Neural cell (in vitro differentiated cells): ENCODE data around the gene CDRT4. TPM values are rescaled to one million over a fixed set of nuclear protein-coding genes. Genes with fewer than 3 reads are reported as not detected.

Source experiments
- H2AFZ ChIP-seq: fragments of 200-600, 300-800 bp; sonication (generic), shearing (Covaris generic); 2 replicates; pipeline ENCODE4 v1.6.0; 2014; ENCODE audit warnings: low read depth, mild to moderate bottlenecking, antibody characterized with exemption, low read length, moderate library complexity
- H3F3A ChIP-seq: fragments of 200-600 bp; shearing (Covaris generic); 2 replicates; pipeline ENCODE4 v1.6.1; 2016; ENCODE audit warnings: mild to moderate bottlenecking, moderate library complexity, mixed read lengths, antibody characterized with exemption, low read length; ENCODE audit not compliant: insufficient read depth, poor library complexity, severe bottlenecking
- H3K27ac ChIP-seq: fragments of 200-600, 300-800 bp; sonication (generic), shearing (Covaris generic); 2 replicates; pipeline ENCODE4 v1.5.1; 2014; ENCODE audit warnings: mild to moderate bottlenecking, low read length, moderate library complexity
- H3K27me3 ChIP-seq: fragments of 300-800, 200-600 bp; sonication (generic), shearing (Covaris generic); 2 replicates; pipeline ENCODE4 v1.6.0; 2014; ENCODE audit warnings: mild to moderate bottlenecking, low read depth, low read length, moderate library complexity; ENCODE audit not compliant: insufficient read depth
- H3K36me3 ChIP-seq: fragments of 300-800, 200-600 bp; sonication (generic), shearing (Covaris generic); 2 replicates; pipeline ENCODE4 v1.5.1; 2014; ENCODE audit warnings: mild to moderate bottlenecking, antibody characterized with exemption, low read length, moderate library complexity; ENCODE audit not compliant: insufficient read depth
- H3K4me2 ChIP-seq: fragments of 300-800, 200-600 bp; sonication (generic), shearing (Covaris generic); 2 replicates; pipeline ENCODE4 v1.6.0; 2014; ENCODE audit warnings: mild to moderate bottlenecking, low read length
- H3K4me3 ChIP-seq: fragments of 300-800, 200-600 bp; sonication (generic), shearing (Covaris generic); 2 replicates; pipeline ENCODE4 v1.5.1; 2014; ENCODE audit warnings: mild to moderate bottlenecking, low read length, moderate library complexity
- H3K79me2 ChIP-seq: fragments of 200-600 bp; shearing (Covaris generic); replicated peaks from 2 replicates; pipeline ENCODE4 v1.6.0; 2014; ENCODE audit warnings: mild to moderate bottlenecking, low read length, moderate library complexity; ENCODE audit not compliant: insufficient read depth
- H3K9ac ChIP-seq: fragments of 300-800, 200-600 bp; sonication (generic), shearing (Covaris generic); 2 replicates; pipeline ENCODE4 v1.6.1; 2016; ENCODE audit warnings: mild to moderate bottlenecking, low read length, mixed read lengths
- H3K9me2 ChIP-seq: fragments of 200-600 bp; shearing (Covaris generic); 2 replicates; pipeline ENCODE4 v1.6.1; 2016; ENCODE audit warnings: mild to moderate bottlenecking, low read length, mixed read lengths; ENCODE audit not compliant: insufficient read depth
- H3K9me3 ChIP-seq: fragments of 200-600, 300-800 bp; sonication (generic), shearing (Covaris generic); 2 replicates; pipeline ENCODE4 v1.6.1; 2016; ENCODE audit warnings: mild to moderate bottlenecking, mixed run types, low read length, moderate library complexity, mixed read lengths
- H4K20me1 ChIP-seq: fragments of 200-600 bp; shearing (Covaris generic); 2 replicates; pipeline ENCODE4 v1.6.1; 2016; ENCODE audit warnings: mild to moderate bottlenecking, mixed run types; ENCODE audit not compliant: insufficient read depth
- EP300 ChIP-seq: fragments of 450-650 bp; conservative IDR thresholded peaks from 2 replicates; pipeline ENCODE4 v1.6.1; 2014; ENCODE audit warnings: antibody characterized with exemption, mild to moderate bottlenecking, moderate library complexity; ENCODE audit not compliant: poor library complexity, severe bottlenecking
- EZH2 ChIP-seq: fragments of 200-600, 300-800 bp; shearing (Covaris generic), sonication (generic); IDR thresholded peaks from 2 replicates; pipeline ENCODE4 v1.6.1; 2014; ENCODE audit warnings: antibody characterized with exemption, low read length, borderline replicate concordance, mild to moderate bottlenecking; ENCODE audit not compliant: insufficient read depth, poor library complexity, severe bottlenecking
- MXI1 ChIP-seq: fragments of 450-650 bp; conservative IDR thresholded peaks from 2 replicates; pipeline ENCODE4 v1.6.1; 2014; ENCODE audit warnings: antibody characterized with exemption, mild to moderate bottlenecking; ENCODE audit not compliant: poor library complexity, severe bottlenecking
- POLR2AphosphoS5 ChIP-seq: IDR thresholded peaks from 2 replicates; pipeline ENCODE4 v1.6.1; 2012
- RAD21 ChIP-seq: fragments of 450-650 bp; conservative IDR thresholded peaks from 2 replicates; pipeline ENCODE4 v1.6.1; 2014; ENCODE audit warnings: antibody characterized with exemption, mild to moderate bottlenecking, moderate library complexity
- SMC3 ChIP-seq: fragments of 450-650 bp; conservative IDR thresholded peaks from 2 replicates; pipeline ENCODE4 v1.6.1; 2014; ENCODE audit warnings: antibody characterized with exemption, mild to moderate bottlenecking, moderate library complexity; ENCODE audit not compliant: poor library complexity
- TAF1 ChIP-seq: IDR thresholded peaks from 2 replicates; pipeline ENCODE4 v1.6.1; 2012; ENCODE audit warnings: low read depth
- polyA plus RNA-seq: library from polyadenylated mRNA; depleted of rRNA; stranded (reverse); fragments of >200 nt; gene quantifications from 2 replicates; pipeline ENCODE4 v1.2.3, GENCODE V29; 2014
- TF ChIP-seq, protein P1 (sequence below): IDR thresholded peaks from 2 replicates; pipeline ENCODE4 v1.6.1; 2012; ENCODE audit warnings: borderline replicate concordance
- TF ChIP-seq, protein P2 (sequence below): fragments of 450-650 bp; IDR thresholded peaks from 2 replicates; pipeline ENCODE4 v1.5.1; 2014; ENCODE audit warnings: antibody characterized with exemption, mild to moderate bottlenecking, moderate library complexity; ENCODE audit not compliant: poor library complexity, severe bottlenecking

Gene CDRT4
- polyA plus RNA-seq, 1 donor from 2014 or later = 22.5 TPM

DNA sequence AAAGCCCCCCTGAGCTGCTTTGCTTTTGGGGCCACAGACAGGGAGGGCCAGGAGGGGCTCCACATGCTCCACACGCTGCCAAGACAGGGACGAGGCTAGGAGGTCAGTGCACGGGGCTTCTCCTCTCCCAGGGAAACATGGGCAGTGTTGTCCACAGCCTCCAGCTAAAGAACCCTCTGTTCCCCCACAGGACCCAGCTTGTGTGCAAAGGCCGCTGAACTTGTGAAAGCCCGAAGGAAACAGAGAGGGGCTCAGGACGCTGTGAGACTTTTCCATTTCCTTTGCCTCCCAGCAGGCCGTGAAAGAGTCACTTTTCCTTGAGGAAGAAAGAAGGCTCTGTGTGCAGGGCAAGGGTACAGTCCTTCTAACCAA lies 9.7 kb downstream of the CDRT4 start:
- H3K4me2 ChIP-seq = no peak overlapping the region
- H2AFZ ChIP-seq = no peak overlapping the region

DNA sequence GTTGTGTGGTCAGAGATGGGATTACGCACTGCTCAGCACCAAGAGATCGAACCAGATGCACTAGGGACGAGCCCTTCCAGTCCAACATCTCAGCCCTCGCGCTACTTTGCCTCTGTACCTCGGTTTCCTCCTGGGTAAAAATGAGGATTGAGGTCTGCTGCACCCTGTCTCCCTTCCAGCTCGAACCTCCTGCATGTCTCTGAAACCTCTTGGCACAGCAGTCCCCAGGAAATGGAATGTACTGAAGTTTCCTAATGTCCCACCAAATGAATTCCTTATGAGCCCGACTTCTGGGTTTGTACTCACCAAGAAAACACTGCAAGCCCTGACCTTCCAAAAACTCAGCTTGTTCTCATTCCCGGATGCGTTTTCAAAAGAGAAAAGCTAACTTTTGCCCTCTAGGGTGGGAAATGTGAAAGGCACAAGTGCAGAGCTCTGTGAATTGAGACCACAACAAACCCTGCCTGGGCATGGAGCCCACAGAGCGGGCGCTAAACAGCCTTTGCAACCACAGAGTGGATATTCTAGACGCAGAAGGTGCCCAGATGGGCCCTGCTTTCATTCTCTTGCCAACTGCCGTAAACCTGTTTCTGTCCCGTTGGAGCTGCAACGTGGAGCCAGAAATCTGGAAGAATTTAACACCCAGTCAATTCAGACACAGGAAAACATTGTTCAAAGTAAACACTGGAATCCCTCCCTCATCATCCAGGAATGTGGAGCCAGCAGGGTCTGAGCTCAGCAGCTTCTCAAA lies 10.3 kb downstream of the CDRT4 start:
- H3K27ac ChIP-seq = no peak overlapping the region
- H3K9ac ChIP-seq = no peak overlapping the region
- TF ChIP-seq, protein P1, sequence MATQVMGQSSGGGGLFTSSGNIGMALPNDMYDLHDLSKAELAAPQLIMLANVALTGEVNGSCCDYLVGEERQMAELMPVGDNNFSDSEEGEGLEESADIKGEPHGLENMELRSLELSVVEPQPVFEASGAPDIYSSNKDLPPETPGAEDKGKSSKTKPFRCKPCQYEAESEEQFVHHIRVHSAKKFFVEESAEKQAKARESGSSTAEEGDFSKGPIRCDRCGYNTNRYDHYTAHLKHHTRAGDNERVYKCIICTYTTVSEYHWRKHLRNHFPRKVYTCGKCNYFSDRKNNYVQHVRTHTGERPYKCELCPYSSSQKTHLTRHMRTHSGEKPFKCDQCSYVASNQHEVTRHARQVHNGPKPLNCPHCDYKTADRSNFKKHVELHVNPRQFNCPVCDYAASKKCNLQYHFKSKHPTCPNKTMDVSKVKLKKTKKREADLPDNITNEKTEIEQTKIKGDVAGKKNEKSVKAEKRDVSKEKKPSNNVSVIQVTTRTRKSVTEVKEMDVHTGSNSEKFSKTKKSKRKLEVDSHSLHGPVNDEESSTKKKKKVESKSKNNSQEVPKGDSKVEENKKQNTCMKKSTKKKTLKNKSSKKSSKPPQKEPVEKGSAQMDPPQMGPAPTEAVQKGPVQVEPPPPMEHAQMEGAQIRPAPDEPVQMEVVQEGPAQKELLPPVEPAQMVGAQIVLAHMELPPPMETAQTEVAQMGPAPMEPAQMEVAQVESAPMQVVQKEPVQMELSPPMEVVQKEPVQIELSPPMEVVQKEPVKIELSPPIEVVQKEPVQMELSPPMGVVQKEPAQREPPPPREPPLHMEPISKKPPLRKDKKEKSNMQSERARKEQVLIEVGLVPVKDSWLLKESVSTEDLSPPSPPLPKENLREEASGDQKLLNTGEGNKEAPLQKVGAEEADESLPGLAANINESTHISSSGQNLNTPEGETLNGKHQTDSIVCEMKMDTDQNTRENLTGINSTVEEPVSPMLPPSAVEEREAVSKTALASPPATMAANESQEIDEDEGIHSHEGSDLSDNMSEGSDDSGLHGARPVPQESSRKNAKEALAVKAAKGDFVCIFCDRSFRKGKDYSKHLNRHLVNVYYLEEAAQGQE = no peak
- TF ChIP-seq TAF1 = no peak
- TF ChIP-seq, protein P2, sequence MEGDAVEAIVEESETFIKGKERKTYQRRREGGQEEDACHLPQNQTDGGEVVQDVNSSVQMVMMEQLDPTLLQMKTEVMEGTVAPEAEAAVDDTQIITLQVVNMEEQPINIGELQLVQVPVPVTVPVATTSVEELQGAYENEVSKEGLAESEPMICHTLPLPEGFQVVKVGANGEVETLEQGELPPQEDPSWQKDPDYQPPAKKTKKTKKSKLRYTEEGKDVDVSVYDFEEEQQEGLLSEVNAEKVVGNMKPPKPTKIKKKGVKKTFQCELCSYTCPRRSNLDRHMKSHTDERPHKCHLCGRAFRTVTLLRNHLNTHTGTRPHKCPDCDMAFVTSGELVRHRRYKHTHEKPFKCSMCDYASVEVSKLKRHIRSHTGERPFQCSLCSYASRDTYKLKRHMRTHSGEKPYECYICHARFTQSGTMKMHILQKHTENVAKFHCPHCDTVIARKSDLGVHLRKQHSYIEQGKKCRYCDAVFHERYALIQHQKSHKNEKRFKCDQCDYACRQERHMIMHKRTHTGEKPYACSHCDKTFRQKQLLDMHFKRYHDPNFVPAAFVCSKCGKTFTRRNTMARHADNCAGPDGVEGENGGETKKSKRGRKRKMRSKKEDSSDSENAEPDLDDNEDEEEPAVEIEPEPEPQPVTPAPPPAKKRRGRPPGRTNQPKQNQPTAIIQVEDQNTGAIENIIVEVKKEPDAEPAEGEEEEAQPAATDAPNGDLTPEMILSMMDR = no peak
- no peak for TF ChIP-seq RAD21
- no peak for TF ChIP-seq MXI1
- no peak for TF ChIP-seq SMC3
- no peak for TF ChIP-seq EP300
- TF ChIP-seq EZH2 = no peak
- H3K9me3 ChIP-seq = no peaks in the 10 kb centered on the region
- H3K36me3 ChIP-seq = peaks cover 6% of the 10 kb centered on the region
- H3K79me2 ChIP-seq = no peaks in the 10 kb centered on the region
- H4K20me1 ChIP-seq = no peaks in the 10 kb centered on the region
- H2AFZ ChIP-seq = no peak overlapping the region
- H3K27me3 ChIP-seq = no peaks in the 10 kb centered on the region
- H3K4me3 ChIP-seq = no peak overlapping the region
- no peaks in the 10 kb centered on the region for H3K9me2 ChIP-seq
- H3F3A ChIP-seq = no peaks in the 10 kb centered on the region
- no peak overlapping the region for H3K4me2 ChIP-seq

More for the DNA sequence above, 9.7 kb downstream of the CDRT4 start:
- H3F3A ChIP-seq = no peaks in the 10 kb centered on the region
- no peak overlapping the region for H3K27ac ChIP-seq
- no peak overlapping the region for H3K9ac ChIP-seq
- no peak overlapping the region for H3K4me3 ChIP-seq
- no peaks in the 10 kb centered on the region for H4K20me1 ChIP-seq
- TF ChIP-seq TAF1 (no peak), RAD21 (no peak), MXI1 (no peak), EZH2 (no peak), POLR2AphosphoS5 (no peak), EP300 (no peak), SMC3 (no peak)
- TF ChIP-seq, protein P1 = no peak
- TF ChIP-seq, protein P2 = no peak
- H3K27me3 ChIP-seq = no peaks in the 10 kb centered on the region
- no peaks in the 10 kb centered on the region for H3K9me2 ChIP-seq
- H3K79me2 ChIP-seq = no peaks in the 10 kb centered on the region
- H3K36me3 ChIP-seq = peaks cover 2% of the 10 kb centered on the region
- no peaks in the 10 kb centered on the region for H3K9me3 ChIP-seq
